Measurements from ENCODE around the gene SLC2A5.

The SLC2A5 gene

GRCh38 chr1:9088807-9089206 lies 19.4 kb upstream of the SLC2A5 start:
- DNase-seq, result no peak

DNA sequence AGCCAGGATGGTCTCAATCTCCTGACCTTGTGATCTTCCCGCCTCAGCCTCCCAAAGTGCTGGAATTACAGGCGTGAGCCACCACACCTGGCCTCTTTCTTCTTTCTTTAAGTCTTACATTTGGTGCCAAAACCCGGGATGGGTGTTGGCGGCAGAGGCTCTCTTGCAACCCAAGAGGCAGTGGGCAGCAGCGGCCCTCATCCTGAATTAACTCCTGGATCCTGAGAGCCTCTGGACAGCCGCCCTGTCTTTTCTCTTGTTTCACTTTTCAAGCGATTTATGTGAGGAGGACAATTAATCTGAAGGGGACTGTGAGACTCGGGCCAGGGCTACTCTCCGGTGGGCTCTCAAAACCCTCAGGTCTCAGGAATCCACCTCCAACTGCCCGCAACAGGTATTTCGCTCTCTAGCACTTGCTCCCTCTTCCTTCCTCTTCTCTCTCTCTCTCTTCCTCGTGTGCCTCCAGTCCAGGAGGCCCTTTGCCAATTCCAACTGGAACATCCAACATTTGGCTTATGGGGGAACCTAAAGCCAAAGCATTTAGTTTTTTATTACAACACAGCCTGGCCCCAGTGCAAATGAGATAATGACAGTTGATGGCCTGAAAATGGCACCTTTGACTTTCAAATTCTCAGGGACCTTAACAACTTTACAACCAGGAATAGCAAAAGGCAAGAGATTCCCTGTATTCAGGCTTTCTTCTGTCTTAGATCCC lies 18.1 kb upstream of the SLC2A5 start:
- no peak for DNase-seq

DNA sequence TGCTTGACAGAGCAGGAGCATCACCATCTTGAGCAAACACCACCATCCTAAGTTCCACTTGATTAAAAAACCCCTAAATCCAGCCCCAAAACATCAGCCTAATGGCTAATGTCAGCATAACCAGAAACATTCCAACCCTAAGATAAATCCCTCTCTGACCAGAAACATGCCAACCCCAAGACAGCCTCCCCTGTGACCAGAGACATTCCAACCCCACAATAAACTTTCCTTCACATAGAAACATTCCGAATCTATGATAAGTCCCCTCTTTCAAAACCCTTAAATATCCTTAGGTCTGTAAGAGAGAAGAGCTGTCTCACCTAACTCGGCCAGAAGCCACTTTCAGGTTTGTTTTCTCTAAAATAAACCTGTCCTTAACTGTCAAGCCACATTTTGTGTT lies 17.4 kb upstream of the SLC2A5 start:
- DNase-seq, result no peak

DNA sequence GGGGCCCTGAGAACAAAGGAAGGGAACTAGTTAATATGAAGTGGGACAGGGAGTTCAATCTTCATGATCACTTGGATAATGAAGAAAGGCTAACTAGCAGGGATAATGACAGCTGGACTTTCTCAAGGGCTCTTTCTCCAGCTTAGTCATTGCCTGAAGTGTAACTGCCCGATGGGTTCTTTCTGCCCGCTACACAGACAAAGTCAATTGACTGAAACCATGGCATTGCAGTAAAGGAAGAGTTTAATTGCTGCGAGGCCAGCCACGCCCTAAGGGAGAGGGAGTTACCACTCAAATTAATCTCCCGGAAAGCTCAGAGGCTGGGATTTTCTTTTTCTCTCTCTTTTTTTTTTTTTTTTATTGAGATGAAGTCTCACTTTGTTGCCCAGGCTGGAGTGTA lies 16.6 kb upstream of the SLC2A5 start:
- no peak for DNase-seq

DNA sequence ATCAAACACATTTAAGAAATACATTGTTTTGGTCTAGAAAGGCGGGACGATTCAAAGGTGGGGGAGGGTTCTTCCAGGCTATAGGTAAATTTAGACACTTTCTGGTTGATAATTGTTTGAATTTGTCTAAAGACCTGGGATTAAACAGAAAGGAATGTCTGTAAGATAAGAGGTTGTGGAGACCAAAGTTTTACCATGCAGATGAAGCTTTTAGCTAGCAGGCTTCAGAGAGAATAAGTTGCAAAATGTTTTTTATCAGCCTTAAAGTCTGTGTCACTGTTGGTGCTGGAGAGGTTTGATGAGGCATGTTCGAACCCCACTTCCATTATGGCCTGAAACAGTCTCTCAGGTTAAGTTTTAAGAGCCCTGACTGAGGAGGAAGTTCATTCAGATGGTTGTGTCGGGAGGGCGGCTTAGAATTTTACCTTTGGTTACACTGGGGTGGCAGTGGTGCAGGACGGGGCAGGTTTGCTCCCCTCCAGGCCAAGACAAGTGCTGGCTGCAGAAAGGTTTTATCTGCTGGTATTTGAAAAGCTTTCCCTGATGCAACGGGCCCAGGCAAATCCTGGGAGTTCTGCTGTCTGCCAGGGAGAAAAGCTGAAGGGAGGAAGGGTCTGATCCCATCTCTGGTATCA lies 16.0 kb upstream of the SLC2A5 start:
- no peak for DNase-seq

GRCh38 chr1:9084906-9085305 lies 15.5 kb upstream of the SLC2A5 start:
- DNase-seq, result no peak

DNA sequence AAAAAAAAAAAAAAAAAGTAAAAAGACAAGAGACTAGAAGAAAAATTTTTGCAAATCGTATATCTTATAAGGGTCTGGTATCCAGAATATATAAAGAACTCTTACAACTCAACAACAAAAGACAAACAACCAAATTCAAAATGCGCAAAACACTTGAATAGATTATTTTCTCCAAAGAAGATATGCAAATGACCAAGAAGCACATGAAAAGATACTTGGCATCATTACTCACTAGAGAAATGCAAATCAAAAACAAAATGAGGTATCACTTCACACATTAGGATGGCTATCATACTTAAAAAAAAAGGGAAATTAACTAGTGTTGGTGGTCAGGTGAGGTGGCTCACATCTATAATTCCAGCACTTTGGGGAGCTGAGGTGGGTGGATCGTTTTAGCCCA lies 12.0 kb upstream of the SLC2A5 start:
- DNase-seq, result no peak

- no peak for DNase-seq
Observed at GRCh38 chr1:9080705-9081291, 11.4 kb upstream of the SLC2A5 start.

GRCh38 chr1:9079988-9080704 lies 10.7 kb upstream of the SLC2A5 start:
- no peak for DNase-seq

- no peak for DNase-seq
Observed at GRCh38 chr1:9078752-9079500, 9.5 kb upstream of the SLC2A5 start.

DNA sequence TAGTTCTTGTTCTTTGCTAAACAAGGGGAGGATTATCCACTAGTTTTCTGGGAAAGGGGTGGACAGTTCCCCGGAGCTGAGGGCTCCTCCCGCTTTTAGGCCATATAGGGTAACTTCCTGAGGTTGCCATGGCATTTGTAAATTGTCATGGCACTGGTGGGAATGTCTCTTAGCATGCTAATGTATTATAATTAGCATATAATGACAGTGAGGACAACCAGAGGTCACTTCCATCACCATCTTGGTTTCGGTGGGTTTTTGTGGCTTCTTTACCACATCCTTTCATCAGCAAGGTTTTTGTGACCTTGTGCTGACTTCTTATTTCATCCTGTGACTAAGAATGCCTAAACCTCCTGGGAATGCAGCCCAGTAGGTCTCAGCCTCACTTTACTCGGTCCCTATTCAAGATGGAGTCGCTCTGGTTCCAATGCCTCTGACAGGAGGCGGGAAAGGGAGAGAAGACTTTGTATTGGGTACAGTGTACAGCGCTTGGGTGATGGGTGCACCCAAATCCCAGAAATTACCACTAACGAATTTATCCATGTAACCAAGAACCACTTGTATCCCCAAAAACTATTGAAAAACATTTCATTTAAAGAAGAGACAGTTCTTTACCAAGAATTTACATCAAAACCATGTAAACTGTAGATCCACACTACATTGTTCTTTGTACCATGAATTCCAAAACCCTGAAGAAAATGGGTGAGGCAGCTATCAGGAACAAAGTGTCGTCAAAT lies 8.7 kb upstream of the SLC2A5 start:
- no peak for DNase-seq

DNA sequence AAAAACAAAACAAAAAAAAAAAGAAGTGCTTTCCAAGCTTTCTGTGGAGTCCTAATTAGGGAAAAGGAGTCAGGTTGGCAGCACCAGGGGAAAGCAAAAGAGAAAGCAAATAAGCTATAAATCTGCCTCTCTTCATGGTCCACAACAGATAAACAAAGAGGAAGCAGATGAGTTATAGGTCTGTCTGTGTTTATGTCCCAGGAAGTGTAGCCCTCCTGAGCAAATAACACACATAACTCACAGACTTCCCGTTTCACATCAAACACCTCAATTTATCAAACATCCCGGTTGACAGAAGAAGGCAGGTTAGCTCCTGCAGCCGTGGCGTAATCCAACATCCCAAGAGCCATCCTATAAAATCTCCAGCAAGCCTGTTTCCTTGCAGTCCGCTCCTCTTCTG lies 5.6 kb upstream of the SLC2A5 start:
- peak; percentile 67 to 68 for DNase-seq

GRCh38 chr1:9073143-9073542 lies 3.7 kb upstream of the SLC2A5 start:
- DNase-seq, result no peak

- DNase-seq, result no peak
Observed at GRCh38 chr1:9071554-9072235, 2.3 kb upstream of the SLC2A5 start.

- DNase-seq, result no peak
Observed at GRCh38 chr1:9070486-9070885, 1.1 kb upstream of the SLC2A5 start.

DNA sequence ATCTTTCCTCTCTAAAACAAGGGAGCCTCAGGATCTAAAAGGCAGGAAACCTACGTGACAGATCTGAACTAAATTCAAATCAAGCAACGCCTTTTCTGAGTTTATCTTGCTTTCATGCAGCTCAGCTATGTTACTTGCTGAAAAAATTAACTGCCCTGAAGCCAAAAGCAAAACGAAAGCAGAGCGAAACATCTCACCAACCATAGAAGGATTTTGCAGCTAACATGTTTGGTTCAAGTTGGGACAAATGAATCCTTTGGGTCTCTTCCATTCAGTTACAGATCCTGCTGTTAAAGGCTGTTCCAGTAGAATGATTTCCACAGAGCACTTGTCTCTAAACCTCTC lies 482 bp downstream of the SLC2A5 start:
- DNase-seq, result no peak

DNA sequence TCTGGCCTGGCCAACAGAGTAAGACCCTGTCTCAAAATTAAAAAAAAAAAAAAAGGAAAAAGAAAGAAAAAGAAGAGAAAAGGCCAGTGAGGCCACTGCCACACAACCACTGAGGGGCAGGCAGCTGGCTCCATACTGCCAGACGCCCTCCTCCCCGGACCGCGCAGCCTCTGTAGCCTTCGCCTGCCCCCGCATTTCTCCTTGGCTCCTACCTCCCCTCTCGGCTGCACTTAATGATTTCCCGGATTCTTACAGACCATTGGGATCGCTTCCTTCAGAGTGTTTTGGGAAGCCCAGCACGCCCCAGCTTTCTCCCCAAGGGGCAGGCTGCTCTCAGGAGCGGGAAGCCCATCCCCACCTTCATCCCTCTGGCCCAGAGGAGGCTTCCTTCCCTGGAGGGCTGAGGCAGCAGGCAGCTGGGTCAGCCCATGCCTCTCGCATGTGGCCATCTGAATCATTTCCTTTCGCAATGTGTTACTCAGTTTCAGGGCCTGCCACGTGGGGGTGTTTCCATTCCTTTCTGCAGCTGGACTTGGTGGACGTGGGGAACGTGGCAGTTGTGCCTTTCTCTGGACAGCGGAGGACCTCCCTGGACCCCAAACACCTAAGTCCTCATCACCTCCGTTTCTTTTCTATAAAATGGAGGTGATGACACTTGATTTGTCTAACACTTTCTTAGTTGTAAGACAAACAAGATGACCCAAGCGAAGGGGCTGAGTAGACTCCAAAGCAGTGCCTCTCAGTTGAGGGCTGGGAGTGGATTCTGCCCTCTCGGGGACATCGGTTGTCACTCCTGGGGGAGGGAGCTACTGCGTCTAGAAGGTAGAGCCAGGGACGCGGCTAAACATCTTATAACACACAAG lies 2.3 kb downstream of the SLC2A5 start:
- DNase-seq, result no peak

DNA sequence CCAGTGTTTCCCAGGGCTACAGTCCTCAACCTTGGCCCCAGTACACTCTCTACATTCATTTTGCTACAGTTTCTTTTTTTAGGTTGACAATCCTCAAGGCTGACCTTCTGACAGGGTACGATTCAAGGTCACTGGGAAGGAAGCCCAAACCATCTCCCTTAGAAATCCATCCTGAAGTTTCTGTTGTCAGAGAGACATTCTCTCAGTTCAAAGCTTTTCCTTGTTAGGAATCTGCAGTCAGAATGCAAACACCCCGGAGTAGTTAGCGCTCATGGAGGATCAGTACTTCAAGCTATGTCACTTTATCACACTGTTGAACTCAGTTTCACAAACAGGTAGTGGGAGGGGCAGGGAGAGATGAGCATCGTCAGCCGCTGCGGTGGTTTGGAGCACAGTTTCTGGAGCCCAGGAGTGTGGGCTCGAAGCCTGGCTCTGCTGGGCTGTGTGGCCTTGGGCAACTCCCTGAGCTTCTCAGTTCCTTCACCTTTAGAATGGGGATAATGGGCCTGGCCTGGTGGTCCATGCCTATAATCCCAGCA lies 4.2 kb downstream of the SLC2A5 start:
- no peak for DNase-seq

GRCh38 chr1:9062846-9063245 lies 6.6 kb downstream of the SLC2A5 start:
- DNase-seq, result no peak

DNA sequence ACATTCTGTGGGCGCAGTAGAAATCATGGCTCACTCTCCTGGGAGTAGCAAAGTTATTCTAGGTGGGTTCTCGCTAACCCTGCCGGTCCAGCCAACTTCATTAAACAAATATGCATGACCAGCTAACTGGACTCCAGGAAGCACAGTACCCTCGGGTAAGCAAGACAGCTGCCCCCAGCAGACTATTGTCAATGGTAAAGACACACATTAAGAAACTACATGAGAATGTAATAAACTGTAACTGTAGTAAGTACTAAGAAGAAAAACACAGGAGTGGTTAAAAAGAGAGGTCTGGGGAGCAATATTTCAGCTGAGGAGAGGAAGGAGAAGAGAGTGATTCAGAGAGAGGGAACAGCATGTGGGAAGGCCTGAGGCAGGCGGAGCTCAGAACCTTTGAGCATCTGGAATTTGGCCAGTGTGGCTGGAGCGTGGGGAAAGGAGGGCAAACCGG lies 7.4 kb downstream of the SLC2A5 start:
- no peak for DNase-seq

Data from SHP77 (cell line).